CD4-positive, alpha-beta T cell (primary cell): Measurements from ENCODE around the gene ADSS1. TPM values are rescaled to one million over a fixed set of nuclear protein-coding genes. Genes with fewer than 3 reads are reported as not detected.
A peak's percentile ranks its signal among the peaks of the same experiment; 100 is the strongest.

Source experiments
- ATAC-seq: fragments of 200-7000 bp; cut with Tn5 transposase; one replicate; pipeline ENCODE4 v1.10.0; 2022; ENCODE audit warnings: mild to moderate bottlenecking; ENCODE audit not compliant: poor library complexity
- CTCF ChIA-PET: fragments of 350-600 bp; sonication (Branson Sonifier 250); formaldehyde crosslinking; loops from one replicate; lab custom pipeline; 2021; ENCODE audit warnings: antibody characterized with exemption, inconsistent platforms; lab: Charles Lee
- POLR2A ChIA-PET: fragments of 350-600 bp; sonication (Branson Sonifier 250); formaldehyde crosslinking; loops from one replicate; lab custom pipeline; 2021; ENCODE audit warnings: antibody characterized with exemption, inconsistent platforms; lab: Charles Lee
- DNase-seq, 14 experiments: peaks; one replicate each; pipeline ENCODE4 v3.0.0-alpha.2; 2013 to 2020; ENCODE audit warnings: mixed read lengths in 2 of 14
- H3K27ac ChIP-seq, 2 donors: one replicate each; pipeline versions ENCODE4 v1.5.1 to v1.7.0; 2013; ENCODE audit warnings: low read length in 2 of 2, low read depth in 1 of 2, mild to moderate bottlenecking in 1 of 2
- H3K27me3 ChIP-seq, 2 experiments: 1 replicate in 1 of 2; 2 replicates in 1 of 2; pipeline versions ENCODE4 v1.6.1 to v1.7.0; 2013; ENCODE audit warnings: low read length in 2 of 2, control low read depth in 1 of 2, mild to moderate bottlenecking in 1 of 2, moderate library complexity in 1 of 2; ENCODE audit not compliant: insufficient read depth in 2 of 2, control insufficient read depth in 1 of 2
- H3K36me3 ChIP-seq: one replicate; pipeline ENCODE4 v1.6.1; 2013; ENCODE audit warnings: low read length, control low read depth; ENCODE audit not compliant: insufficient read depth
- H3K4me1 ChIP-seq: one replicate; pipeline ENCODE4 v1.6.1; 2013; ENCODE audit warnings: low read length, control low read depth; ENCODE audit not compliant: insufficient read depth
- H3K4me3 ChIP-seq: one replicate; pipeline ENCODE4 v1.5.1; 2013; ENCODE audit warnings: mild to moderate bottlenecking, low read length, moderate library complexity
- H3K9me3 ChIP-seq, 2 experiments: 1 replicate in 1 of 2; 2 replicates in 1 of 2; pipeline versions ENCODE4 v1.6.1 to v1.7.0; 2013; ENCODE audit warnings: low read length in 2 of 2, mild to moderate bottlenecking in 2 of 2, control low read depth in 1 of 2, moderate library complexity in 1 of 2; ENCODE audit not compliant: control insufficient read depth in 1 of 2, insufficient read depth in 1 of 2
- H3K27ac Mint-ChIP-seq: one replicate; pipeline ENCODE4 v1.8.0; 2020; ENCODE audit warnings: mixed read lengths
- H3K27me3 Mint-ChIP-seq: one replicate; pipeline ENCODE4 v1.8.0; 2021; ENCODE audit warnings: mixed read lengths
- H3K36me3 Mint-ChIP-seq: one replicate; pipeline ENCODE4 v1.8.0; 2021; ENCODE audit warnings: low read depth, mixed read lengths
- H3K4me1 Mint-ChIP-seq: one replicate; pipeline ENCODE4 v1.8.0; 2021; ENCODE audit warnings: low read depth, mixed read lengths
- H3K4me3 Mint-ChIP-seq: one replicate; pipeline ENCODE4 v1.8.0; 2020; ENCODE audit warnings: mild to moderate bottlenecking, mixed read lengths
- H3K9me3 Mint-ChIP-seq: one replicate; pipeline ENCODE4 v1.8.0; 2020; ENCODE audit warnings: mixed read lengths
- CTCF ChIP-seq: fragments of 200-600 bp; IDR thresholded peaks from one replicate; pipeline ENCODE4 v1.8.0; 2022; ENCODE audit warnings: antibody characterized with exemption, mild to moderate bottlenecking
- intact Hi-C, 2 experiments: fragments of 100-400 bp; cut with DNase I in 1 of 2; cut with micrococcal nuclease in 1 of 2; formaldehyde crosslinking; loops; one replicate each; pipeline versions ENCODE4 v1.15.1 to v1.9.0; 2023 to 2025; cut with DNase I, micrococcal nuclease
- total RNA-seq, 174 experiments: library from RNA in 2 of 174; stranded (reverse) in 2 of 174; gene quantifications; one replicate each; pipeline ENCODE4 v1.2.3 and lab custom pipeline; 2021 to 2026

ADSS1 gene
- total RNA-seq, 2 experiments from 2014 or later: 2.0 to 2.7 TPM

GRCh38 chr14:104770072-104770579 lies 46.1 kb downstream of the ADSS1 start:
- no peak overlapping the region for H3K27ac ChIP-seq
- ChIA-PET POLR2A (interaction anchor here (1.0 to 1.1 kb wide), 2 partner anchors 18 to 56 kb away, joined by 3 to 5 read pairs; partner anchors contain the start of gene SIVA1), CTCF (interaction anchor here (4.3 kb wide), 1 partner anchor 57 kb away, joined by 49 read pairs; no protein-coding TSS in a partner anchor)
- peaks cover 0 to 18% of the 10 kb centered on the region in 2 experiments for H3K9me3 ChIP-seq
- no peak overlapping the region for H3K4me3 Mint-ChIP-seq
- no peak overlapping the region for H3K27ac Mint-ChIP-seq
- H3K27me3 Mint-ChIP-seq: no peaks in the 10 kb centered on the region
- H3K4me3 ChIP-seq: no peak overlapping the region
- intact Hi-C loops: no loop called here
- no peak for TF ChIP-seq CTCF
- no peaks in the 10 kb centered on the region for H3K9me3 Mint-ChIP-seq
- ATAC-seq (no peak), DNase-seq (no peak)
- no peaks in the 10 kb centered on the region for H3K4me1 Mint-ChIP-seq
- peaks cover 30% of the 10 kb centered on the region for H3K36me3 Mint-ChIP-seq
- H3K36me3 ChIP-seq: peaks cover 28% of the 10 kb centered on the region
- peaks cover 9% of the 10 kb centered on the region for H3K4me1 ChIP-seq
- no peaks in the 10 kb centered on the region for H3K27me3 ChIP-seq

DNA sequence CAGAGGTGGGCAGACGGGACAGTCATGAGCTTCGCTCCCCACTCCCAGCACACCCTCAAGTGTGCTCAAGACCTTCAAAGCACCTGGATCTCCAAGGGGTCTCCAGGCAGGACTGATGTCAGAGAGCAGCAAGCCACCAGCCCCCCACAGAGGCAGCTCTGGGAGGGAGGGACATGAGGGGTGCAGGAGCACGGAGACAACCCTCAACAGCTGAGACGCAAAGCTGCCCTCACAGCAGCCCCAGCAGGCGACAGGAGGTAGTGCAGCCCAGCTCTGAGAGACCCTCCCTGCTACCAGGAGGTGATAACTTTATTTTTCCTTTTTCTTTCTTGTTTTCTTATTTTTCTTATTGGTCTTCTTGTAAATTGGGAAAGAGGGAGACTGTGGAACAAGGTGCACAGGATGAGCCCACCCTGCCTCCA lies 46.8 kb downstream of the ADSS1 start:
- no peak overlapping the region for H3K4me3 ChIP-seq
- peaks cover 9% of the 10 kb centered on the region for H3K4me1 ChIP-seq
- DNase-seq: peak in 1 of 14 experiments; percentile 29
- intact Hi-C loops: no loop called here
- Mint-ChIP-seq H3K4me1 (no peaks in the 10 kb centered on the region), H3K9me3 (no peaks in the 10 kb centered on the region), H3K36me3 (peaks cover 30% of the 10 kb centered on the region), H3K27me3 (no peaks in the 10 kb centered on the region), H3K27ac (no peak overlapping the region), H3K4me3 (no peak overlapping the region)
- no peak overlapping the region for H3K27ac ChIP-seq
- ChIA-PET POLR2A (interaction anchor here (1.0 to 1.1 kb wide), 2 partner anchors 18 to 55 kb away, joined by 3 to 5 read pairs; partner anchors contain the start of gene SIVA1), CTCF (interaction anchor here (4.3 kb wide), 1 partner anchor 57 kb away, joined by 49 read pairs; no protein-coding TSS in a partner anchor)
- peaks cover 28% of the 10 kb centered on the region for H3K36me3 ChIP-seq
- no peaks in the 10 kb centered on the region for H3K27me3 ChIP-seq
- no peak for ATAC-seq
- peaks cover 0 to 18% of the 10 kb centered on the region in 2 experiments for H3K9me3 ChIP-seq
- no peak for TF ChIP-seq CTCF

DNA sequence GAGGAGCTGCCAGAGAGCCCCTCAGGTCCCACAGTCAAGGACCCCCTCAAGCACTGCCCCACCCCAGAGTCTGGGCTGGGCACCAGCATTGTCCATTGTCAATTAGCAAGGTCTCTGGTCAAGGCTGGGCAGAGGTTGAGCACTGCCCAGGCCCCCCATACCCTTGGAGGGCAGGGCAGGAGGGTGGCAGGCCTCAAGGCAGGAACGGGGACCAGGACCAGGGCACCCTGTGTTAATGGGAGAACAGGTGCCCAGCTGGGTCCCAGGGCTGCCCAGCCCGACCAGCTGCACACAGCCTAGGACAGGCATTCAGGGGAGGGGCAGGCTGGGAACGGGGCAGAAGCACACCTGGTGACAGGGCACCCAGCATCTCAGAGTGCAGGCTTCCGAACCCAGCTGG lies 47.3 kb downstream of the ADSS1 start:
- H3K36me3 Mint-ChIP-seq: peaks cover 30% of the 10 kb centered on the region
- no peak overlapping the region for H3K4me3 Mint-ChIP-seq
- H3K4me1 Mint-ChIP-seq: no peaks in the 10 kb centered on the region
- peaks cover 29% of the 10 kb centered on the region for H3K36me3 ChIP-seq
- CTCF ChIA-PET: interaction anchor here (4.3 kb wide), 1 partner anchor 56 kb away, joined by 49 read pairs; no protein-coding TSS in a partner anchor
- H3K4me1 ChIP-seq: peaks cover 9% of the 10 kb centered on the region
- intact Hi-C loops: no loop called here
- no peaks in the 10 kb centered on the region for H3K9me3 Mint-ChIP-seq
- peak in 1 of 14 experiments; percentile 3 for DNase-seq
- no peak for TF ChIP-seq CTCF
- ATAC-seq: no peak
- no peak overlapping the region for H3K27ac ChIP-seq
- H3K27me3 ChIP-seq: no peaks in the 10 kb centered on the region
- H3K4me3 ChIP-seq: no peak overlapping the region
- POLR2A ChIA-PET: no interaction called here
- H3K9me3 ChIP-seq: peaks cover 0 to 18% of the 10 kb centered on the region in 2 experiments
- no peaks in the 10 kb centered on the region for H3K27me3 Mint-ChIP-seq
- H3K27ac Mint-ChIP-seq: no peak overlapping the region
